HG03039 (cell line): ENCODE measurements around the gene LENG8.
"Not testable (repeated sequence)": the region's sequence is repeated elsewhere in the genome, so short reads cannot be mapped to it uniquely, and the experiment has no call there.

Experiments used
- ATAC-seq: cut with Tn5 transposase; IDR thresholded peaks from one replicate; pipeline ENCODE4 v1.9.1; 2021; ENCODE audit warnings: mild to moderate bottlenecking, moderate library complexity; ENCODE audit not compliant: unreplicated experiment

LENG8 gene

GRCh38 chr19:54439174-54439851 is 9.7 kb upstream of the LENG8 start:
- ATAC-seq, result no peak

DNA sequence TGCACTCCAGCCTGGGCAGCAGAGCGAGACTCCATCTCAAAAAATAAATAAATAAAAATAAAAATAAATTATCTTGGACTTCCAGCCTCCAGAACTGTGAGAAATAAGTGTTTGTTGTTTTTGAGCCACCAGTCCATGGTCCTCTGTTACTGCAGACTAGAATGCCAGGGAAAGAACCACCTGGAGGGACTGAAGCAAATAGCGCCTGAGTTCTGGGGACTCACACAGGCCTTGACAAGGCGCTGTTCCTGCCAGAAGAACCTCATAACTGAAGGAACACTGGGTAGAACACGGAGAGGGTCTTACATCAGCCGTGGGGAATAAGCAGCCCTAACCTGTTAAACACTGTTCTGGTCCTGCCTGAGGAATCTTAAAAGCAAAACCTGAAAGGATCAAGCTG is 8.4 kb upstream of the LENG8 start:
- ATAC-seq, result no peak

DNA sequence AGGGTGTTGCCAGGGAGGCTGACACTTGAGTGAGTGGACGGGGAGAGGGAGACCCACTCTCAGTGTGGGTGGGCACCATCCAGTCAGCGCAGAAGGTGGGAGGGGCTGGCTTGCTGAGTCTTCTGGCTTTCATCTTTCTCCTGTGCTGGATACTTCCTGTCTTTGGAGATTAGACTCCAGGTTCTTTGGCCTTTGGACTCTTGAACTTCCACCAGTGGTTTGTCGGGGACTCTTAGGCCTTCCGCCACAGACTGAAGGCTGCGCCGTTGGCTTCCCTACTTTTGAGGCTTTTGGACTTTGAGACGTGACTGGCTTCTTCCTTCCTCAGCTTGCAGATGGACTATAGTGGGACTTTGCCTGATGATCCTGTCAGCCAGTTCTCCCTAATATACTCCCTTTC is 4.3 kb upstream of the LENG8 start:
- no peak for ATAC-seq

DNA sequence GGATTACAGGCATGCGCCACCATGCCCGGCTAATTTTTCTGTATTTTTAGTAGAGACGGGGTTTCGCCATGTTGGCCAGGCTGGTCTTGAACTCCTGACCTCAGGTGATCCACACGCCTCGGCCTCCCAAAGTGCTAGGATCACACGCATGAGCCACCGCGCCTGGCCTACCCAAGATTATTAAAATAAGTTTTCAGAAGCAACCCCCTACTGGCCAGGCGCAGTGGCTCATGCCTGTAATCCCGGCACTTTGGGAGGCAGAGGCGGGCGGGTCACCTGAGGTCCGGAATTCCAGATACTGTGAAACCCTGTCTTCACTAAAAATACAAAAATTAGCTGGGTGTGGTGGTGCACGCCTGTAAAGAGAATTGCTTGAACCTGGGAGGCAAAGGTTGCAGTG is 2.6 kb upstream of the LENG8 start:
- not testable (repeated sequence) for ATAC-seq

- no peak for ATAC-seq
Observed at GRCh38 chr19:54448040-54448773, 792 bp upstream of the LENG8 start.

GRCh38 chr19:54449701-54450069 is 686 bp downstream of the LENG8 start:
- no peak for ATAC-seq

DNA sequence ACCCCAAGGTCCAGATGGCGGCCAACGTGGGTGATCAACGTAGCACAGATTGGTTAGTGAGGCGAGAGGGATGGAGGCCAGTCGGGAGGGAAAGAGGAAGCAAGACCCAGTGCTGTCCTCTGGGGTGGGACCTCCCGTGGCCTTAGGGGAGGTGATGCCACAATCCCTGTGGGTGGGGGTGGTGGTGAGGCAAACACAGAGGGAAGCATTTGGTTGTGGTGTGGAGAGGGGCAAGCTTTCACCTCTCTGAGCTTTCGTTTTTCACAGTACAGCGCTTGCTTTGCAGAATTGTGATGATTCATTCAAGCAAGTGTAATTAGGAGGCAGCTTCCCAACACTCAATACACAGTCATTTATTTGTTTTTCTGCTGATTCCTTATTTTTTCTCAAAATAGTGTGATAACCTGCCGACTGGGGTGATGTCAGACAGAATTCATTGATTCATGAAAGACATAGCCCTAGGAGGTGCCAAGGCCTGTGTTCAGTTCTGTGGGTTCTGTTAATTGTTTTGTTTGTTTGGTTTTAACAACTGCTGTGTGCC is 2.4 kb downstream of the LENG8 start:
- ATAC-seq, result no peak

- no peak for ATAC-seq
Observed at GRCh38 chr19:54451997-54452396, 3.0 kb downstream of the LENG8 start.

DNA sequence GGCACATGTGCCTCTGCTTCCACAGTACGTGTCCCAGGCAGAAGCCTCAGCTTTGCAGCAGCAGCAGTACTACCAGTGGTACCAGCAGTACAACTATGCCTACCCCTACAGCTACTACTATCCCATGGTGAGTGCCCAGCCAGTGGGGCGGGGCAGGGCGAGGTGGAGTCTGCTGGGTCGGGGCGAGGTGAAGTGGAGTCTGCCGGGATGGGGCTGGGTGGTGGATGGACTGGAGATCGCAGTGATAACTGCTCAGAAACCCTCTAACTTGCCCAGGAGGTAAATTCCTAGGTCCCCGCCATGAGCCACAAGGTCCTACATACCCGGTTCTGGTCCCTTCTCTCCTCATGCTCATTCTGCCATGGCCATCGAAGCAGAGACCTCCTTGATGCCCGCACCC is 3.6 kb downstream of the LENG8 start:
- no peak for ATAC-seq

DNA sequence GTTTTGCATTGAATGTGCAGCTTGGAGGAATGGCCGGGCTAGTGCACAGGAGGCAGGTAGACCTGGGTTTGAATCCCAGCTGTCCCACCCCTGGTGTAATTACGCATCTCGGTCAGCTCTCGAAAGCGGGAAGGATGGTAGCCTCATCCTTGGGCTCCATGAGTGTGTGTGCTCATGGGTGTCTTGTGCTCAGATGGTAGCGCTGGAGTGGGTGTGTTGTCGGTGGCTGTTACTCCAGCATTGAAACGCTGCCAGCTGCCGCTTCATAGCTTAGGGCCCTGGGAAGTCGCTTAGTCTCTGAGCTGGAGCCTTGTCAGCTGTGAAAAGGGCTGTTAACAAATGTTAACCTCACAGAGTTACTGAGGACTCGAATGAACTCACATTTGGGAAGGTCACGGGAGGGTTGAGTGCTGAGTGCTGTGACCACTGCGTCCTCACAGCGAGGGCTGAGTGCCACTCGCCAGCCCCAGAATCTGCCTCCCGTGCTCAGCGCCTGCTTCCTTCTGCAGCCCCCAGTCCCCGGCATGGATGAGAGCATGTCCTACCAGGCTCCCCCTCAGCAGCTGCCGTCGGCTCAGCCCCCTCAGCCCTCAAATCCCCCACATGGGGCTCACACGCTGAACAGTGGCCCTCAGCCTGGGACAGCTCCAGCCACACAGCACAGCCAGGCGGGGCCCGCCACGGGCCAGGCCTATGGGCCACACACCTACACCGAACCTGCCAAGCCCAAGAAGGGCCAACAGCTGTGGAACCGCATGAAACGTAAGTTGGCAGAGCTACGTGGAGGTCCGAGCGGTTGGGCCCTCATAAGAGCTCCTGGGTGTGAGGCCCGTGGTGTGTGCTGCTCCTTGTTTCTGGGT is 5.2 kb downstream of the LENG8 start:
- no peak for ATAC-seq

DNA sequence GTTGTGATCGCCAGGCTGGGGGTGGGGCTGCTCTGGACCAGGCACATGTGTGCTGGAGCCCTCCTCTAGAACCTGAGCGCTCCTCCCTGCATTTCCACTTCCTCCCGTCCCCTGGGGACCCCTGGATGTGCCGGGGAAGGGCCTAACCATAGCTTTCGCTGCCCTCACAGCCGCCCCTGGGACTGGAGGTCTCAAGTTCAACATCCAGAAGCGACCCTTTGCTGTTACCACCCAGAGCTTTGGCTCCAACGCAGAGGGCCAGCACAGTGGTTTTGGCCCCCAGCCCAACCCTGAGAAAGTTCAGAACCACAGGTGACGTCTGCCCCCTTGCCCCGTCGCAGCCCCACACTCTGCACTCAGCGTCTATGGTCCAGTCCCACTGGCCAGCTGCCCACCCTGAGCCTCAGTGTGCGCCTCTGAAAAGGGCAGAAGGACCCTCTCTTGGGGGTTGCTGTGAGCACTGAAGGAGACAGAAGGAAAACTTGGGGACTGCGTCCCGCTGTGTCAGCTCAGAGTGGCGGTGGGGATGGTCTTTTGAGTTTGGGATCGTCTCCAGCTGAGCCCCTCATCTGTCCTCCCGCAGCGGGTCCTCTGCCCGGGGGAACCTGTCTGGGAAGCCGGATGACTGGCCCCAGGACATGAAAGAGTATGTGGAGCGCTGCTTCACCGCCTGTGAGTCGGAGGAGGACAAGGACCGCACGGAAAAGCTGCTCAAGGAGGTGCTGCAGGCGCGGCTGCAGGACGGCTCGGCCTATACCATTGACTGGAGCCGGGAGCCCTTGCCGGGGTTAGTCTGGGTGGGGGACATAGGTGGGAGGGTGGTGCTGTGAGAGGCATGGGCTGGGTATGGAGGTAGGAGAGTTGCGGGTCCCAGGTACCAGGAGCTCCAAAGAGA is 6.0 kb downstream of the LENG8 start:
- ATAC-seq, result no peak

GRCh38 chr19:54455786-54456422 is 6.9 kb downstream of the LENG8 start:
- ATAC-seq, result no peak

GRCh38 chr19:54456423-54457373 is 7.7 kb downstream of the LENG8 start:
- no peak for ATAC-seq

DNA sequence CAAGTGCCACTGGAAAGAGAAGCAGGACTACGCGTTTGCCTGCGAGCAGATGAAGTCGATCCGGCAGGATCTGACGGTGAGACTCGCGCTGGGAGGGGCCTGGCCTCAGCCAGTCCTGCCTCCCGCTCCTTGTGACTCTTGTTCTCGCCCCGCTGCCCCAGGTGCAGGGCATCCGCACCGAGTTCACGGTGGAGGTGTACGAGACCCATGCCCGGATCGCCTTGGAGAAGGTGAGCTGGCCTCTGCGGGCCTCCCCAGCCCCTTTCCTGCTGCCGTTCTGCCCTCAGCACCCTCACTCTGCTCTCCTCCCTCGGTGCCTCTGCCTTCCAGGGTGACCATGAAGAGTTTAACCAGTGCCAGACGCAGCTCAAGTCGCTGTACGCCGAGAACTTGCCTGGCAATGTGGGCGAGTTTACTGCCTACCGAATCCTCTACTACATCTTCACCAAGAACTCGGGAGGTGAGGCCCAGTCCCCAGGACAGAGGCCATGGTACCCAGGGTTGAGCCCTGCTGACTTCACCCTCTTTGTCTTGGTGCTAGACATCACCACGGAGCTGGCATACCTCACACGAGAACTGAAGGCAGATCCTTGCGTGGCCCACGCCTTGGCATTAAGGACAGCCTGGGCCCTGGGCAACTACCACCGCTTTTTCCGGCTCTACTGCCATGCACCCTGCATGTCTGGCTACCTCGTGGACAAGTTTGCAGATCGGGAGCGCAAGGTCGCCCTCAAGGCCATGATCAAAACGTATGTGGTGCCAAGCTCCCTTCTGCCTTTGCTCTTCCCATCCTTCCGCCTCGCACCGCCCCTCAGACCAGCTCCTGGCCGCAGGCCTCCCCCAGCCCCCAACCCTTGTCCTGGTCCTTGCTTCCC is 9.0 kb downstream of the LENG8 start:
- no peak for ATAC-seq

DNA sequence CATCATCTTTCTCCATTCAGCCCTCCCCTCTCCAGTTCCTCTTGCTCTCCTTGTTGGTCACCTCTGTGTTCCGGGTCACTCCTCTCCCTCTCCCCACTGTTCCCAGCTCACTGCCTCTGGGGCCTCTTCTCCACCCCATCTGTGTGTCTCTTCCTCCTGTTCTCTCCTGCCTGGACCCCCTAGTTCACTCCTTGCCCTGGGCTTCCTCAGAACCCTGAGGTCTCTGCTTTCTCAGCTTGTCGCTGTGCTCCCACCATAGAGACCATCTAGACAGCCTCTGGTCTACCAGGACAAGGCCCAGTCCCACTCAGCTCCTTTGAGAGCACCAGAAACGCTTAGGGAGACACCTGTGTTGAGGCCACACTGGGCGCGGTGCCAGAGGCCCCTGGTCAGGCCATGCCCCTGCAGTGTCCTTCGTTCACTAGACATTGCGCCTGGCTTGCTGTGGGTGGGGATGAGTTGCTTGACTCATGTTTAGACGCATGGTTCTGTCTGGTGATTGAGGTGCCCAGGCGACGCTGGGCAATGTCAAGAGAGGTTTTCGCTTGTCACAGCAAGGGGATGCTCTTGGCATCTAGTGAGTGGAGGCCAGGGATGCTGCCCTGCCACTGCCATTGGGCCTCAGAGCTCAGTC is 9.8 kb downstream of the LENG8 start:
- ATAC-seq, result no peak

DNA sequence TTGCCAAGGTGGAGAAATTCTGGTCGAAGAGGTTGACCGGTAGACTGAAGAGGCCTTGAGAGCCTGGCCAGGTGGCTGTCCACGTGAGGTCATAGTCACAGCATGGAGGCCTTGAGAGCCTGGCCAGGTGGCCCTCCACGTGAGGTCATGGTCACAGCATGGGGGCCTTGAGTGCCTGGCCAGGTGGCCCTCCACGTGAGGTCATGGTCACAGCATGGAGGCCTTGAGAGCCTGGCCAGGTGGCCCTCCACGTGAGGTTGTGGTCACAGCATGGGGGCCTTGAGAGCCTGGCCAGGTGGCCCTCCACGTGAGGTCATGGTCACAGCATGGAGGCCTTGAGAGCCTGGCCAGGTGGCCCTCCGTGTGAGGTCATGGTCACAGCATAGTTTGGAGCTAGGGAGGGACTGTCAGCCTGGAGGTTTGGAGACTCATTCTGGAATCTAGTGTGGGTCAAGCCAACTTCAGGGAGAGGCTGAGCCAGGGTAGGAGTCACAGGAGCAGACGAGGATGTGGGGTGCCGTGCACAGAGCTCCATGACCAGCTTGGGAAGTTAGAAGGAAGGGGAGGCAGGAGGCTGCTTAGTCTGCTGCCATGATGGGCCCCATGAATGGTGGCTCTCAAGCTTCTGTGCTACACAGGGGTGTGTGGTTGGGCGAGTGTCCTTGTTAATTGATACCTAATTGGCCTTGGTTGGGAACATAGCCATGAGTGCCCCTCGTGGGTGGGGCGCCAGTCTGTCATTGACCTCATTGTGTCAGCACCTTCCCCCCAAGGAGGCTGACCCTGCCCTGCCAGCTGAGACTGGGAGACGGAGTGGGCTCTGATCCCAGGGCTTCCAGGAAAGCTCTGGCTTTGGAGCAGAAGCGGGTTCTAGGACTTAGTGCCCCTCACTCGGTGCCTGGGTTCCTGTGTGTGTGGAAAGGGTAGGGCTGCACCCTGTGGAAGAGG is 10.6 kb downstream of the LENG8 start:
- no peak for ATAC-seq
